HCT116 (cell line): ENCODE measurements around the gene SCUBE2.

Source experiments
- EZH2 ChIP-seq: fragments of 200-600 bp; sonication (generic); IDR thresholded peaks from 2 replicates; pipeline ENCODE4 v1.6.1; 2017; ENCODE audit warnings: antibody characterized with exemption, mixed run types
- JUND ChIP-seq: IDR thresholded peaks from 2 replicates; pipeline ENCODE4 v1.6.1; 2012
- POLR2A ChIP-seq: IDR thresholded peaks from 2 replicates; pipeline ENCODE4 v1.7.0; 2011; ENCODE audit warnings: borderline replicate concordance; ENCODE audit not compliant: insufficient read depth, insufficient read length; ENCODE audit errors: extremely low read depth
- POLR2AphosphoS5 ChIP-seq: IDR thresholded peaks from 2 replicates; pipeline ENCODE4 v1.6.1; 2011; ENCODE audit warnings: mild to moderate bottlenecking, low read depth, low read length, moderate library complexity
- RAD21 ChIP-seq: IDR thresholded peaks from 2 replicates; pipeline ENCODE4 v1.6.1; 2012; ENCODE audit warnings: low read depth, mild to moderate bottlenecking
- REST ChIP-seq: IDR thresholded peaks from 2 replicates; pipeline ENCODE4 v1.6.1; 2012; ENCODE audit warnings: low read depth
- TF ChIP-seq, protein P1 (sequence below), 3 experiments: fragments of 200-600 bp in 1 of 3; sonication (generic) in 1 of 3; IDR thresholded peaks in 2 of 3; conservative IDR thresholded peaks in 1 of 3; 2 replicates each; pipeline ENCODE4 v1.5.1; 2012 to 2017; ENCODE audit warnings: low read depth in 2 of 3, low read length in 2 of 3, antibody characterized with exemption in 1 of 3, borderline replicate concordance in 1 of 3, control low read depth in 1 of 3, mild to moderate bottlenecking in 1 of 3, mixed read lengths in 1 of 3, mixed run types in 1 of 3, moderate library complexity in 1 of 3; ENCODE audit not compliant: insufficient read depth in 1 of 3

DNA sequence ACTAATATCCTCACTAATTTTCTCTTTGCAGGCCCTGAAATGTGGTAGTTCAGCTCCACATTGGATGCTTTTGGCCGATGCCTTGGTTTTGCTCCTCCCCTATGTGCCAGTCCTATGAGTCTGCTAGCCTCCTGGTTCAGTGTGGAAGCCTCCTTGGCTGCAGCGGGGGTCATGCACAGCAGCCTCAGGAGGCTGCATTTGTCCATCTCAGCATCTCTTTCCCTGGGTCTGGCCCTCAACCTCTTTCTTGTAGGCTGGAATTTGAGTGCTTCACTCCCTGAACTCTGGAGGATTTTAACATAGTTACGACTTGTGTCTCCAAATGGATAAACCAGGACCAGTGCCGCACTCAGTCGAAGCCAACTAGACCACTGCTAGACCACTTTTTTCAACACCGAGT is 34.9 kb downstream of the SCUBE2 start:
- TF ChIP-seq EZH2 (no peak), REST (no peak), JUND (no peak), RAD21 (no peak), POLR2AphosphoS5 (no peak), POLR2A (no peak)
- TF ChIP-seq, protein P1, sequence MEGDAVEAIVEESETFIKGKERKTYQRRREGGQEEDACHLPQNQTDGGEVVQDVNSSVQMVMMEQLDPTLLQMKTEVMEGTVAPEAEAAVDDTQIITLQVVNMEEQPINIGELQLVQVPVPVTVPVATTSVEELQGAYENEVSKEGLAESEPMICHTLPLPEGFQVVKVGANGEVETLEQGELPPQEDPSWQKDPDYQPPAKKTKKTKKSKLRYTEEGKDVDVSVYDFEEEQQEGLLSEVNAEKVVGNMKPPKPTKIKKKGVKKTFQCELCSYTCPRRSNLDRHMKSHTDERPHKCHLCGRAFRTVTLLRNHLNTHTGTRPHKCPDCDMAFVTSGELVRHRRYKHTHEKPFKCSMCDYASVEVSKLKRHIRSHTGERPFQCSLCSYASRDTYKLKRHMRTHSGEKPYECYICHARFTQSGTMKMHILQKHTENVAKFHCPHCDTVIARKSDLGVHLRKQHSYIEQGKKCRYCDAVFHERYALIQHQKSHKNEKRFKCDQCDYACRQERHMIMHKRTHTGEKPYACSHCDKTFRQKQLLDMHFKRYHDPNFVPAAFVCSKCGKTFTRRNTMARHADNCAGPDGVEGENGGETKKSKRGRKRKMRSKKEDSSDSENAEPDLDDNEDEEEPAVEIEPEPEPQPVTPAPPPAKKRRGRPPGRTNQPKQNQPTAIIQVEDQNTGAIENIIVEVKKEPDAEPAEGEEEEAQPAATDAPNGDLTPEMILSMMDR (IDR thresholded peaks at IDR 0.05 in 2 of 3, conservative IDR thresholded peaks at IDR 0.05 in 1 of 3; ENCODE audit: borderline replicate concordance in 1 of 3, insufficient read depth in 1 of 3, low read depth in 2 of 3, low read length in 2 of 3), result no peak
